Mesodermal cell (in vitro differentiated cells): ENCODE data around the gene ASB3.
A peak's percentile ranks its signal among the peaks of the same experiment; 100 is the strongest.

ENCODE experiments used
- H3K27ac ChIP-seq: 2 replicates; pipeline ENCODE4 v1.7.0; 2013; ENCODE audit warnings: mild to moderate bottlenecking, low read depth, low read length, moderate library complexity; ENCODE audit not compliant: severe bottlenecking
- H3K36me3 ChIP-seq: 2 replicates; pipeline ENCODE4 v1.7.1; 2013; ENCODE audit warnings: mild to moderate bottlenecking, low read length, moderate library complexity; ENCODE audit not compliant: control insufficient read depth, insufficient read depth
- H3K4me1 ChIP-seq: one replicate; pipeline ENCODE4 v1.7.1; 2013; ENCODE audit warnings: mild to moderate bottlenecking, low read length; ENCODE audit not compliant: insufficient read depth, control insufficient read depth, poor library complexity, severe bottlenecking
- H3K4me3 ChIP-seq: 2 replicates; pipeline ENCODE4 v1.7.0; 2013; ENCODE audit warnings: low read length, control low read depth, mild to moderate bottlenecking; ENCODE audit not compliant: insufficient read depth, poor library complexity, severe bottlenecking; ENCODE audit errors: extremely low read depth
- H3K9me3 ChIP-seq: 2 replicates; pipeline ENCODE4 v1.7.1; 2013; ENCODE audit warnings: mild to moderate bottlenecking, low read length, moderate library complexity; ENCODE audit not compliant: control insufficient read depth
- WGBS, 2 experiments: methylation state at CpG; one replicate each; pipeline ENCODE4 v1.1.5; 2013; ENCODE audit warnings: missing lambda C conversion rate in 2 of 2; ENCODE audit not compliant: insufficient coverage in 2 of 2; 5-methylcytosine and 5-hydroxymethylcytosine counted together

Gene ASB3

GRCh38 chr2:53786352-53786704, 425 bp downstream of the ASB3 start:
- peaks cover 10% of the 10 kb centered on the region for H3K4me1 ChIP-seq
- peak overlapping the region; percentile 88 for H3K27ac ChIP-seq
- H3K36me3 ChIP-seq, result peaks cover 26% of the 10 kb centered on the region
- peak overlapping the region; percentile 76 for H3K4me3 ChIP-seq
- 0% methylated on average over 9 to 10 of the region's 18 CpGs for WGBS, 2 experiments
- no peaks in the 10 kb centered on the region for H3K9me3 ChIP-seq

DNA sequence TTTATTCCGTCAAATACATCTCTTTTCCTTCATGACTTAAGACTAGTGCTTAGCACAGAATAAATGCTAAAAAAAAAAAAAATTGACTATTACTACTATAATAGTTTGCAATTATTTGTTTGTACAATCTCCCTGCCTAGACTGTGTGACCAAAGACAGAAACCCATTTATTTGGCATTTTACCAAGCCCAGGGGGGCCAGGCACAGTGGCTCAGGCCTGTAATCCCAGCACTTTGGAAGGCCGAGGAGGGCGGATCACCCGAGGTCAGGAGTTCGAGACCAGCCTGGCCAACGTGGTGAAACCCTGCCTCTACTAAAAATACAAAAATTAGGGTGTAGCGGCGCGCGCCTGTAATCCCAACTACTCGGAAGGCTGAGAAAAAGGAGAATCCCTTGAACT, 1.4 kb downstream of the ASB3 start:
- WGBS, 2 experiments, result 87 to 89% methylated on average over 10 of the region's 11 CpGs
- peak overlapping the region; percentile 76 for H3K4me3 ChIP-seq
- peaks cover 30% of the 10 kb centered on the region for H3K36me3 ChIP-seq
- H3K9me3 ChIP-seq, result no peaks in the 10 kb centered on the region
- H3K4me1 ChIP-seq, result peaks cover 10% of the 10 kb centered on the region
- no peak overlapping the region for H3K27ac ChIP-seq

- Histone ChIP-seq H3K36me3 (peaks cover 33% of the 10 kb centered on the region), H3K4me3 (no peak overlapping the region), H3K9me3 (no peaks in the 10 kb centered on the region), H3K27ac (peak overlapping the region; percentile 37), H3K4me1 (peaks cover 10% of the 10 kb centered on the region)
These were observed 2.3 kb downstream of the ASB3 start for GRCh38 chr2:53784436-53784835.

- no peaks in the 10 kb centered on the region for H3K9me3 ChIP-seq
- 87 to 96% methylated on average over 7 of the region's 8 CpGs for WGBS, 2 experiments
- peaks cover 10% of the 10 kb centered on the region for H3K4me1 ChIP-seq
- H3K4me3 ChIP-seq, result no peak overlapping the region
- no peak overlapping the region for H3K27ac ChIP-seq
- H3K36me3 ChIP-seq, result peaks cover 25% of the 10 kb centered on the region
These were observed 4.1 kb downstream of the ASB3 start for GRCh38 chr2:53782676-53783075.

DNA sequence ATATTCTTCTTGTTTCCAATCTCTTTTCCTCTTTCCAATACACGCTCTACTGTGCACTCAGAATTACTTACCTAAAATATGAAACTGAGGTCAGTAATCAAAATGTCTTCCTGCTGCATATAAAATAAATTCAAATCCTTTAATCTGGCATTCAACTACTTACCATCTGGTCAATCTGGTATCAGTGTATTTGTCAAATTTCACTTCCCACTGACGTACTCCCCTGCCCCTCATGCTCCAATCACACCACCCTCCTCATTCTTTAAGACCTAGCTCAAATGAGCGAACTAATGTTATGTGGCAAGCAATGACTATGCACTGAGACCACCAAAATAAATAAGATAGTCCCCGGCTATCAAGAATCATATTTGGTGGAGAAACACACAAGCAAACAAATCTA, 6.7 kb downstream of the ASB3 start:
- Histone ChIP-seq H3K27ac (no peak overlapping the region), H3K9me3 (no peaks in the 10 kb centered on the region), H3K36me3 (peaks cover 34% of the 10 kb centered on the region), H3K4me3 (no peak overlapping the region), H3K4me1 (peaks cover 4% of the 10 kb centered on the region)
- 89 to 100% methylated on average over 1 to 2 of the region's 4 CpGs for WGBS, 2 experiments

DNA sequence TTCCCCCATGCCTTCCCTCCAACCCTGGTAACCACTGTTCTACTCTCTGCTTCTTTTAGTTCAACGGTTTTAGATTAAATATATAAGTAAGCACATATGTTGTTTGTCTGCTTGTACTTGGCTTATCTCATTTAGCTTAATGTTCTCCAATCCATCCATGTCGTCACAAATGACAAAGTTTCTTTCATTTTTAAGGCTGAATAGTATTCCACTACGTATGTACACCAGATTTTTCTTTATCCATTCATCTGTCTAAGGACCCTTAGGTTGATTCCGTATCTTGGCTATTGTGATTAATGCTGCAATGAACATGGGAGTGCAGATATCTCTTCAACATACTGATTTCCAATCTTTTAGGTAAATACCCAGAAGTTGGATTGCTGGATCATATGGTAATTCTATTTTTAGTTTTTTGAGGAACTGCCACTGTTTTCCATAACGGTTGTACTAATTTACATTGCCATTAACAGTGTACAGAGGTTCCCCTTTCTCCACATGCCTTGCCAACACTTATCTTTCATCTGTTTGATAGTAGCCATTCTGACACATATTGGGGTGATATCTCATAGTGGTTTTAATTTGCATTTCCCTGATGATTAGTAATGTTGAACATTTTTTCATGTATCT, 8.1 kb downstream of the ASB3 start:
- Histone ChIP-seq H3K9me3 (no peaks in the 10 kb centered on the region), H3K4me1 (no peaks in the 10 kb centered on the region), H3K4me3 (no peak overlapping the region), H3K27ac (no peak overlapping the region), H3K36me3 (peaks cover 40% of the 10 kb centered on the region)
- WGBS, 2 experiments, result 82% methylated on average over 3 of the region's 5 CpGs; no CpG with 5 or more reads in 1 of the 2 experiments

DNA sequence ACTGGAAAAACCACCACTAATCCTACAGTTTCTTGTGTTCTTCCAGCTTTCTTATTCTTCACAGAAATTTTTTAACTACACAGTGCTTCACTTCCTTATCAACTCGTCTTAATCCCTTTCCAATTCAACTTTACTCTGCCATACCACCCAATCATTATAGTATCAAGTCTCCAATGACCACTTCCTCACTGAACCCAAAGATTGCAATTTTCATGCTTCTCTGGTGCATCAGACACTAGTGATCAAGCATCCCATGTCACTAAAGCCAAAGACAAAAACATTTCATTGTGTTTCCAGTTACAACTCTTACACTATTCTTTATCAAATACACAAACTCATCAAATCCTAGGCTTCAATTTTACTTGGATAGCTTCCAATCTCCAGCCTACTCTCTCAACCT, 9.6 kb downstream of the ASB3 start:
- no peak overlapping the region for H3K27ac ChIP-seq
- no peaks in the 10 kb centered on the region for H3K9me3 ChIP-seq
- no peak overlapping the region for H3K4me3 ChIP-seq
- H3K36me3 ChIP-seq, result peaks cover 40% of the 10 kb centered on the region
- WGBS, 2 experiments, result 87 to 92% methylated on average over 1 of the region's 1 CpG
- no peaks in the 10 kb centered on the region for H3K4me1 ChIP-seq

DNA sequence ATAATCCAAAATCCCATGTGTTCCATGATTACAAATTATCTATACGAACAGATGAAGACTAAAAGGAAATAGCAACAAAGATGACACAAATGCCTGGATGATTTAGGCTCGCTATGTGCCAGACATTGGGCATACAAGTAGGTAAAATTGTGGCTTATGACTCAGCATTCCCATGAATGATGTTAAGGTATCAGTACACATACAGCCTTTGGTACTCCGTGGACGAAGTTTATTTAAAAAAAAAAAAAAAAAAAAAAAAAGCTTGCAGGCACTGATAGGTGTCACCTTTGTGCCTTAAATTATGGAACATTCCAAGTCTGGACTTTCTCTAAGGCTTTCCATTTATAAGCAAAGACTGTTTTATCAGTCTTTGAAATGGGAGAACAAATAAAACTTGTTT, 16.5 kb downstream of the ASB3 start:
- 96% methylated on average over 4 of the region's 4 CpGs; no CpG with 5 or more reads in 1 of the 2 experiments for WGBS, 2 experiments
- Histone ChIP-seq H3K4me3 (no peak overlapping the region), H3K27ac (no peak overlapping the region), H3K4me1 (no peaks in the 10 kb centered on the region), H3K9me3 (no peaks in the 10 kb centered on the region), H3K36me3 (peaks cover 14% of the 10 kb centered on the region)

DNA sequence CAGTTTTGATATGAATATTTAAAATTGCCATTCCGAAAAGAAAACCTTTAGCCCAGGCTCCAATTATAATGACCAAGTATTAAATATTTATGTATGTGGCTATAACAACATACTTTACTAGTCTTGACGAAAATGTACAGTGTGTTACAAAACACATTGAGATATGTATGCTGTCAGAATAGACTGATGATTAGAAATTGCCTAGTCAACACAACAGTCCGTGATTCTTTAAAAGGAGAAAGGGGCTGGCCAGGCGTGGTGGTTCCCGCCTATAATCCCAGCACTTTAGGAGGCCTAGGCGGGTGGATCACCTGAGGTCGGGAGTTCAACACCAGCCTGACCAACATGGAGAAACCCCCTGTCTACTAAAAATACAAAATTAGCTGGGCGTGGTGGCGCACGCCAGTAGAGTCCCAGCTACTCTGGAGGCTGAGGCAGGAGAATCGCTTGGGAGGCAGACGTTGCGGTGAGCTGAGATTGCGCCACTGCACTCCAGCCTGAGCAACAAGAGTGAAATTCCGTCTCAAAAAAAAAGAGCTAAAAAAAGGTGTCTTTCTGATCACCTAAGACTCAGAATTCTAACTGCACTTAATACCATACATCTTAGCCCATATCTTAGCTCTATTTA, 17.3 kb downstream of the ASB3 start:
- Histone ChIP-seq H3K9me3 (no peaks in the 10 kb centered on the region), H3K36me3 (peaks cover 14% of the 10 kb centered on the region), H3K27ac (no peak overlapping the region), H3K4me1 (no peaks in the 10 kb centered on the region), H3K4me3 (no peak overlapping the region)
- WGBS, 2 experiments, result 89 to 99% methylated on average over 8 to 13 of the region's 15 CpGs

DNA sequence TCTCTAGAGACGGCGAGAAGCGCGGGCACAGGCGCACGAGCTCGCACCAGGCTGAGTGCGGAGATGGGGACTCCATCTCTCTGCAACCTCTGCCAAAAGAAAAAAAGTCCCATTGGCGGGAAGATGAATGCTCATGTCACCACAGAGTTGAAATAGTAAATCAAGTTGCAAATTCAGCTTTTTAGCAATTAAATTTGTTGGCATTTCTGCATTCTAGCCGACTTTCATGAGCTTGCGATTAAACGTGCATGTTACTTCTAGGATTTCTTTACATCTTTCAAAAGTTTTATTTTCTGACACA, 18.6 kb downstream of the ASB3 start:
- Histone ChIP-seq H3K27ac (no peak overlapping the region), H3K9me3 (no peaks in the 10 kb centered on the region), H3K4me3 (peak overlapping the region; percentile 78), H3K36me3 (peaks cover 6% of the 10 kb centered on the region), H3K4me1 (no peaks in the 10 kb centered on the region)
- WGBS, 2 experiments, result 0 to 4% methylated on average over 9 to 12 of the region's 12 CpGs

DNA sequence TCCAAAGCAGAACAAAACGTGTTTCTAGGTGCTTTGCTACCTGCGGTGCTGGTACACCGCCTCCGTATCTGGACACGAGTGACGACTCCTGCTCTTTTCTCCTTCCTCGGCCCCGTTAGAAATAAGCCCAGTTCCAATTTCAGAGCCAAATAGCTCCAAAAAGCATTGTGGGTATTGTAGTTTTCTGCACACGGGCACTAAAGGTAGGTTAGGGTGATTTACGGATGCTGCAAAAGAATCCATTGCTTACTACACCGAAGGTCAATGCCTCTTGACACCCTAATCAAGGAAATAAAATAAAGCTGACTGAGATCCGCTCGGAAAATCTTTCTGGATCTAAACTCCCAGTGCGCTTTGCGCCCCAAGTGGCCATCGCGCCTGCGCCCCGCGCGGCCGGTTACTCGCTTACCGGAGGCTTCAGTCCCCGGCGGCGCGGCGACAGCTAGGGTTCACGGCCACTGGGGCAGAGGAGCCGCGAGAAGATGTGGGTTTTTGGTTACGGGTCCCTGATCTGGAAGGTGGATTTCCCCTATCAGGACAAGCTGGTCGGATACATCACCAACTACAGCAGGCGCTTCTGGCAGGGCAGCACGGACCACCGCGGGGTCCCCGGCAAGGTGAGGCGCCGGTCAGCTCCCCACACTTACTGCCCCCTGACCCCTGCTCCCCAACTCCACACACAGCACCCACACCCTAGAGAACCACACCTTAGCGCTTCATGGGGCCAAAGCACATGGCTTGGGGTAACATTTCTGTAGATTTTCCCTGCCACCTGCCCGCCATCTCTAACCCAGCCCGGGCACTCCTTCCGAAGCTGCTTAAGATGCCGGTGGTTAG, 19.1 kb downstream of the ASB3 start, which contains the start of gene CHAC2:
CHAC2 (plus strand) TSS at position 400 of the 837 bp plus-strand sequence; CDS start at position 483, 83 bp downstream.
- Histone ChIP-seq H3K36me3 (peaks cover 11% of the 10 kb centered on the region), H3K27ac (peak within 1 kb of the TSS; percentile 50), H3K9me3 (no peaks in the 10 kb centered on the region), H3K4me3 (peak within 1 kb of the TSS; percentile 78), H3K4me1 (no peaks in the 10 kb centered on the region)
- 0% methylated on average over 20 of the region's 46 CpGs for WGBS, 2 experiments
